ENCODE data around the gene PLCL2.

DNA sequence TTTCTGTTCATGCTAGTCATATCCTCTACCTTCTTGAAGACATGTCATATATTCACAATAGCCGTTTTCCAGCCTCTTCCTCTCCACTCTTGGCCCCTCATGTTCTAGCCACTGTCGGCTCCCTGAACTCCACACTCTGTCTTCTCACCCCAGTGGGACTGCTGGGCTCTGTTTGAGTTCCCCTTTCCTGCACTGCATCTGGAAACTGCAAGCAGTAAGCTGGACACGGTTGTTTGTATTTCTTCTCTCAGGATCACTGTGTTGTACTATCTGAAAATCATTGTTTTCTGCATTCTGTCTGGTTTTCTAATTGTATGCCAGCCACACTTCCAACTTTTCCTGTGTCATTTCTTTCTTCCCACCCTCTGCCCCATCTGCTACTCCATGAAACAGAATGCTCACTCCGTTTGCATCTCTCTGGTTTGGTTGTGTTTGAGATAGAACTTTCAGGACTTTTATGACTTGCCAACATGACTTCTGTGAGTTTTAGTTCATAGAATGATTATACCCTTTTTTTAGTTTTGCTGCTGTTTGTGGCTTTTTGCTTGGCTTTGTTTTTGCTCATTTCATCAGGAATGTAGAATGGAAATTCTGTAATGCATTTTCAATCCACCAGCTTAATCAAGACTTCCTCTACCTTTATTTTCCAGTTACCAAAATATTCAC lies 192.3 kb downstream of the PLCL2 start:
- TF ChIP-seq EZH2 (IDR thresholded peaks at IDR 0.05; ENCODE audit: borderline replicate concordance, low read length) (no peak), CTCF (conservative IDR thresholded peaks at IDR 0.05 in 1 of 2, IDR thresholded peaks at IDR 0.05 in 1 of 2; ENCODE audit: extremely low read depth in 1 of 2, insufficient read depth in 1 of 2, low read depth in 1 of 2, low read length in 2 of 2) (no peak)

Data from mammary epithelial cell (primary cell).